ENCODE results near the gene IFFO2.

- no peak for TF ChIP-seq CTCF (conservative IDR thresholded peaks at IDR 0.05; ENCODE audit: low read length)
- no peak for TF ChIP-seq EZH2phosphoT487 (IDR thresholded peaks at IDR 0.05; ENCODE audit: borderline replicate concordance)
Observed at GRCh38 chr1:18884419-18884717, 72.1 kb downstream of the IFFO2 start.

All from Loucy (cell line).